SJSA1 (cell line): ENCODE measurements around the gene SDHA. TPM values are rescaled to one million over a fixed set of nuclear protein-coding genes. Genes with fewer than 3 reads are reported as not detected.
"Not testable (repeated sequence)": the region's sequence is repeated elsewhere in the genome, so short reads cannot be mapped to it uniquely, and the experiment has no call there.

Experiments used
- DNase-seq, 2 experiments: peaks; one replicate each; pipeline ENCODE4 v3.0.0-alpha.2; 2015 to 2020; ENCODE audit warnings: low spot score in 2 of 2, low read depth in 1 of 2
- H3K27ac ChIP-seq: fragments of 250-450 bp; sonication (Bioruptor Pico); 2 replicates; pipeline ENCODE4 v1.5.1; 2020; ENCODE audit warnings: mild to moderate bottlenecking, moderate library complexity
- H3K27me3 ChIP-seq: fragments of 250-450 bp; sonication (Bioruptor Pico); replicated peaks from 2 replicates; pipeline ENCODE4 v1.5.1; 2020; ENCODE audit warnings: mild to moderate bottlenecking, moderate library complexity
- H3K36me3 ChIP-seq: fragments of 250-450 bp; sonication (Bioruptor Pico); 2 replicates; pipeline ENCODE4 v1.5.1; 2020; ENCODE audit warnings: mild to moderate bottlenecking
- H3K4me1 ChIP-seq: fragments of 250-450 bp; sonication (Bioruptor Pico); replicated peaks from 2 replicates; pipeline ENCODE4 v1.6.1; 2021; ENCODE audit warnings: mild to moderate bottlenecking
- H3K4me3 ChIP-seq: fragments of 250-450 bp; sonication (Bioruptor Pico); 2 replicates; pipeline ENCODE4 v1.5.1; 2020; ENCODE audit warnings: mild to moderate bottlenecking
- H3K9me3 ChIP-seq: fragments of 250-450 bp; sonication (Bioruptor Pico); replicated peaks from 2 replicates; pipeline ENCODE4 v1.5.1; 2020; ENCODE audit warnings: mild to moderate bottlenecking
- total RNA-seq: library from RNA; depleted of rRNA; stranded (reverse); fragments of >200 nt; shearing (Covaris generic); gene quantifications from 2 replicates; pipeline ENCODE4 v1.2.3, GENCODE V29; 2014

The SDHA gene
- total RNA-seq, 1 experiment from 2014 or later = 57.1 TPM

DNA sequence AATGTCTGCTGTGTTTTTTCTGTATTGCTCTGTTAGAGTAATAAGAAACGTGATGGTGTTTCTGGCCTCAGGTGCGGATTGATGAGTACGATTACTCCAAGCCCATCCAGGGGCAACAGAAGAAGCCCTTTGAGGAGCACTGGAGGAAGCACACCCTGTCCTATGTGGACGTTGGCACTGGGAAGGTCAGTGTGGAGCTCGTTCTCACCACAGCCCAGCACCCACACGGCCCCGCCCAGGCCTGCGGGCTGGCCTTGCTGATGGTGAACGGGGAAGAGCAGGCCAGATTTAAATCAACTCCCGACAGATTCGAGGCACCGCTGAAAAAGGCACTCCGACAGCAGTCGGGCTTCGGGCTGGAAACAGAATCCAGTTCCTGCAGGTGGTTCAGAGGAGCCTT lies 36.2 kb downstream of the SDHA start:
- H3K9me3 ChIP-seq, H3K27me3 ChIP-seq, H3K4me3 ChIP-seq, H3K4me1 ChIP-seq, H3K27ac ChIP-seq, DNase-seq: not testable (repeated sequence)
- H3K36me3 ChIP-seq = peaks cover 15% of the 10 kb centered on the region

- H3K27ac ChIP-seq, H3K9me3 ChIP-seq, H3K4me3 ChIP-seq, H3K4me1 ChIP-seq, H3K36me3 ChIP-seq, H3K27me3 ChIP-seq, DNase-seq: not testable (repeated sequence)
Observed at GRCh38 chr5:255116-255515, 37.0 kb downstream of the SDHA start.

- not testable (repeated sequence) for H3K4me3 ChIP-seq, DNase-seq, H3K27ac ChIP-seq, H3K4me1 ChIP-seq, H3K27me3 ChIP-seq, H3K36me3 ChIP-seq, H3K9me3 ChIP-seq
Observed at GRCh38 chr5:256347-256746, 38.2 kb downstream of the SDHA start.

DNA sequence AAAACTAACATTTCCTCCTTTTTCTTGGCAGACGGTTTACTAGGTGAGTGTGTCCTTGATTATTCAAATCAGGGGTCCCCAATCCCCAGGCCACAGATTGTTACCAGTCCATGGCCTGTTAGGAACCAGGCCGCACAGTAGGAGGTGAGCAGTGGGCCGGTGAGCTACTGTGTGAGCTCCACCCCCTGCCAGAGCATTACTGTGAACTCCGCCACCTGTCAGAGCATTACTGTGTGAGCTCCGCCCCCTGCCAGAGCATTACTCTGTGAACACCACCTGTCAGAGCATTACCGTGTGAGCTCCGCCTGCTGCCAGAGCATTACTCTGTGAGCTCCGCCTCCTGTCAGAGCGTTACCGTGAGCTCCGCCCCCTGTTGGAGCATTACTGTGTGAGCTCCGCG lies 39.0 kb downstream of the SDHA start:
- H3K27me3 ChIP-seq = no peaks in the 10 kb centered on the region
- no peaks in the 10 kb centered on the region for H3K4me1 ChIP-seq
- no peak for DNase-seq
- no peaks in the 10 kb centered on the region for H3K9me3 ChIP-seq
- H3K4me3 ChIP-seq = no peak overlapping the region
- peaks cover 8% of the 10 kb centered on the region for H3K36me3 ChIP-seq
- no peak overlapping the region for H3K27ac ChIP-seq

DNA sequence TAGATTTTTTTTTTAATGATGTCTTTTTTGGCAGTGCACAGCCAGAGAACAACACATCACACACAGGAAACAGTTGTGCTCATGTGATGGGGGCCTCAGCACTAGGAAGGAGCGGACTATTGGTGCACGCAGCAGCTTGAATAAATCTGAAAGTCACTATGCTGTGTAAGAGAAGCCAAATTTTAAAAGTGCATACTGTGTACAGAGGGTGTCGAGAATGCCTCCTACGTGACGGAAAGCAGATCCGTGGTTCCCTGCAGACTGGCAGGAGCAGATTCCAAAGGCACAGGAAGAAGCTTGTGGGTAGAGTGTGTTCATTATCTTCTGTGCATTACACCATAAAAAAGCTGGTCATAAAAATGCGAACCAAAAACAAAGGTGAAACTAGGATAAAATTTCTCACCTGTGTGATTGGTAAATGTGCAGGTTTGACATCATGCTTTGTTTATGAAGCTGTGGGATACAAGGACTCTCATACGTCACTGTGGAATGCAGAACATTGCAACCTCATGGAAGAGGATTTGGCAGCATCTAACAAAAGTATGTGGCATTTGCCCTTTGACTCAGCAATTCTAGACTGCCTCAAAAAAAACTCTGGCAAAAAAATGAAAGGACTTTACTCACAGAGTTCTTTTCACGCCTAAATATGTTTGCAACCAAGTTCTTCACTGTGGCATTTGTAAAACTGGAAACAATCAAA lies 45.3 kb downstream of the SDHA start:
- H3K27ac ChIP-seq = peak overlapping the region; percentile 57
- peaks cover 36% of the 10 kb centered on the region for H3K4me1 ChIP-seq
- H3K27me3 ChIP-seq, H3K9me3 ChIP-seq, H3K4me3 ChIP-seq: not testable (repeated sequence)
- peak; percentile 65 to 85 for DNase-seq
- peaks cover 14% of the 10 kb centered on the region for H3K36me3 ChIP-seq

DNA sequence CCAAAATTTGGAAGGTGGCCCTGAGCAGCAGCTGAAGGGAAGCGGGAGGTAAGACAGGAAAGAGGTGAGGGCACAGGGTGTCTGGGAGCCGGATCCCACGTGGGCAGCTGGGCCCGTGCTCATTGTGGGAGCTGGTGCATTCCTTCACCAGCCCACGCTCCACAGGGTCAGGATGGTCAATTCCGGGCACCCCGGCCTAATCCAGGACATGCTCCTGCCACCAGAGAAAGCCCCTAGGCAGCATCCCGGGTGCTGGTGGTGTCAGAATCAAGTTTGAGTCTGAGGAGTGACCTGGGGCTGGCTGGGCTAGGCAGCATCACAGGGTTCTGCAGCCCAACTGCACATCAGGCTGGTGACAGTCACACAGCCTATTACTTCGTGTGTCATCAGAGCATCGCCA lies 46.2 kb downstream of the SDHA start:
- H3K9me3 ChIP-seq = no peaks in the 10 kb centered on the region
- H3K27ac ChIP-seq = peak overlapping the region; percentile 57
- DNase-seq = no peak
- peaks cover 14% of the 10 kb centered on the region for H3K36me3 ChIP-seq
- H3K27me3 ChIP-seq = no peaks in the 10 kb centered on the region
- no peak overlapping the region for H3K4me3 ChIP-seq
- peaks cover 36% of the 10 kb centered on the region for H3K4me1 ChIP-seq

DNA sequence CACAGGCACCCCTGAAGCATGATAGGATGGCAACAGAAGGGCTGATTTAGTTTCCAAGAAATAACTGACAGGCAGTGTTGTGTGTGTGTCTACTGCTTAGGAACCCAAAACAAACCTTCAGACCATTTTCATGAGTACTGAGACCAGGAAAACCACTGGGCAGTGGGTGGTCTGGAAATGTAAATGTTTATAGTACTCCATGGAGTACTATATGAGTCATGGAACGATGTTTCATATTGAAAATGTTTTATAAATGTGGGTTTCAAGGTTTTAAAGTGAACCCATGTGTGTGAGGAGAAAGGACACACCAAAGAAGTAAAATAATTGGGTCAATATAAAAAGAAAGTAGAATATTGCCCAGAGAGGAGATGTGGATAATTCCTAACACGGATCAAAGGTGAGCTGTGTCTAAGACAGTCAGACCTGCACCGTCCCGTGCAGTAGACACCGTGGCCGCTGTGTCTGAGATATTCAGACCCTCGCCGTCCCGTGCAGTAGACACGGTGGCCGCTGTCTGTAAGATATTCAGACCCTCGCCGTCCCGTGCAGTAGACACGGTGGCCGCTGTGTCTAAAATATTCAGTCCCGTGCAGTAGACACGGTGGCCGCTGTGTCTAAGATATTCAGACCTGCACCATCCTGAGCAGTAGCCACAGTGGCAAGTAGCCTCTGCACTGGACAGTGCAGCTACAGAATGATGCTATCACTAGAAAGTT lies 48.3 kb downstream of the SDHA start:
- H3K36me3 ChIP-seq = peaks cover 14% of the 10 kb centered on the region
- DNase-seq = peak; percentile 88 to 91
- H3K4me1 ChIP-seq = peaks cover 36% of the 10 kb centered on the region
- H3K27ac ChIP-seq = peak overlapping the region; percentile 66
- peak overlapping the region; percentile 11 for H3K4me3 ChIP-seq
- not testable (repeated sequence) for H3K27me3 ChIP-seq, H3K9me3 ChIP-seq

GRCh38 chr5:267716-268115 lies 49.6 kb downstream of the SDHA start:
- Histone ChIP-seq H3K27ac (no peak overlapping the region), H3K4me1 (peaks cover 36% of the 10 kb centered on the region), H3K27me3 (no peaks in the 10 kb centered on the region), H3K9me3 (no peaks in the 10 kb centered on the region), H3K4me3 (no peak overlapping the region), H3K36me3 (peaks cover 16% of the 10 kb centered on the region)
- no peak for DNase-seq

GRCh38 chr5:270340-270739 lies 52.2 kb downstream of the SDHA start:
- H3K27me3 ChIP-seq = no peaks in the 10 kb centered on the region
- peaks cover 19% of the 10 kb centered on the region for H3K4me1 ChIP-seq
- peaks cover 8% of the 10 kb centered on the region for H3K36me3 ChIP-seq
- H3K9me3 ChIP-seq = no peaks in the 10 kb centered on the region
- DNase-seq = no peak
- no peak overlapping the region for H3K27ac ChIP-seq
- H3K4me3 ChIP-seq = no peak overlapping the region

- Histone ChIP-seq H3K27ac (peak overlapping the region; percentile 70), H3K36me3 (peaks cover 14% of the 10 kb centered on the region; the same call in 1 of the 2 replicates)
- not testable (repeated sequence) for H3K27me3 ChIP-seq
Observed at GRCh38 chr5:271828-272167, 53.7 kb downstream of the SDHA start.

GRCh38 chr5:273091-273490 lies 55.0 kb downstream of the SDHA start:
- not testable (repeated sequence) for H3K4me1 ChIP-seq, H3K4me3 ChIP-seq, H3K27me3 ChIP-seq, DNase-seq, H3K9me3 ChIP-seq, H3K27ac ChIP-seq
- peaks cover 22% of the 10 kb centered on the region; the same call in 1 of the 2 replicates for H3K36me3 ChIP-seq

More at GRCh38 chr5:271828-272167, 53.7 kb downstream of the SDHA start:
- not testable (repeated sequence) for H3K4me1 ChIP-seq, DNase-seq, H3K9me3 ChIP-seq
- H3K4me3 ChIP-seq = peak overlapping the region; percentile 90

DNA sequence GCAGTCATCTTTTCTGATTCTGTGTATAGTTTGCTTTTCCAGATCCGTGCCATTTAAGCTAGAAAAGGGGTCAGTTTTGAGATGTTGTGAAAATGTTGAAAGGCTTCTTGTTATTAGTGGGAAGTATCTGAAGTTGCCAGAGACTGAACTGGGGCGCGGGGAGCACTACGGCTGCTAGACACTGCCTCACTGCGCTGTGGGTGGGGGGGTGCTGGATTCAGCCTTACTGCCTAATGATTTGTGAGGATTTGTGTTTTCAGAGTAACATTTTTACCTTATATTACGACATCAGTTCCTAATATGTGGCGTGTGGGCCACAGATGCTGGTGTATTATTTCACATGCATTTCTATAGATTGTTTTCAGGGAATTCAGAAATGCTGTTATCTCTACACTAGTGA lies 55.4 kb downstream of the SDHA start:
- not testable (repeated sequence) for DNase-seq, H3K4me1 ChIP-seq, H3K27me3 ChIP-seq, H3K4me3 ChIP-seq, H3K9me3 ChIP-seq, H3K27ac ChIP-seq
- peaks cover 22% of the 10 kb centered on the region; the same call in 1 of the 2 replicates for H3K36me3 ChIP-seq

- not testable (repeated sequence) for DNase-seq, H3K4me3 ChIP-seq, H3K9me3 ChIP-seq, H3K27ac ChIP-seq, H3K27me3 ChIP-seq, H3K4me1 ChIP-seq
- peaks cover 22% of the 10 kb centered on the region; the same call in 1 of the 2 replicates for H3K36me3 ChIP-seq
Observed at GRCh38 chr5:274346-274745, 56.2 kb downstream of the SDHA start.

- Histone ChIP-seq H3K27me3 (no peaks in the 10 kb centered on the region), H3K9me3 (no peaks in the 10 kb centered on the region), H3K27ac (no peak overlapping the region), H3K4me3 (no peak overlapping the region), H3K36me3 (peaks cover 19% of the 10 kb centered on the region; the same call in 1 of the 2 replicates), H3K4me1 (no peaks in the 10 kb centered on the region)
- no peak for DNase-seq
Observed at GRCh38 chr5:278646-279045, 60.5 kb downstream of the SDHA start.
